NCI-H748 (cell line): ENCODE measurements around the gene POLR2B.
"Not testable (repeated sequence)": the region's sequence is repeated elsewhere in the genome, so short reads cannot be mapped to it uniquely, and the experiment has no call there.

Experiments used
- DNase-seq: peaks from one replicate; lab custom pipeline; 2025; ENCODE audit not compliant: unreplicated experiment; lab: John Stamatoyannopoulos, UW

The POLR2B gene

GRCh38 chr4:56986192-56986591 is 7.5 kb downstream of the POLR2B start:
- no peak for DNase-seq

- no peak for DNase-seq
Observed at GRCh38 chr4:56986952-56987351, 8.3 kb downstream of the POLR2B start.

- no peak for DNase-seq
Observed at GRCh38 chr4:56990109-56990905, 11.6 kb downstream of the POLR2B start.

DNA sequence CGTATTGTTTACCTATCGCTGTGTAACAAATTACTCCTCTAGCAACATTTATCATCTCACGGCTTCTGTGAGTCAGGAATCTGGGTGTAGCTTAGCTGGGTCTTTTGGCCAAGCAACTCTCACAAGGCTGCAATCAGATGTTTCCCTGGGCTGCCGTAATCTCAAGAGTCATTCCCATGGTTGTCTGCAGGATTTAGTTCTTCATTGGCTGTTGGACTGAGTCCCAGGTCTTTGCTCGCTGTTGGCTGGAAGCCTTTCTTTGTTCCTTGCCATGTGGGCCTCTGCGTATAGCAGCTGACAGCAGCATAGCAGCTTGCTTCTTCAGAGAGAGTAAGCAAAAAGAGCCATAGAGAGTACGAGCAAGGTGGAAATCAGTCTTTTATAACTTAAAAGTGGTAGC is 16.8 kb downstream of the POLR2B start:
- DNase-seq: no peak

- no peak for DNase-seq
Observed at GRCh38 chr4:56999751-57000150, 21.1 kb downstream of the POLR2B start.

- DNase-seq: peak; percentile 26
Observed at GRCh38 chr4:57013543-57014120, 34.9 kb downstream of the POLR2B start.

DNA sequence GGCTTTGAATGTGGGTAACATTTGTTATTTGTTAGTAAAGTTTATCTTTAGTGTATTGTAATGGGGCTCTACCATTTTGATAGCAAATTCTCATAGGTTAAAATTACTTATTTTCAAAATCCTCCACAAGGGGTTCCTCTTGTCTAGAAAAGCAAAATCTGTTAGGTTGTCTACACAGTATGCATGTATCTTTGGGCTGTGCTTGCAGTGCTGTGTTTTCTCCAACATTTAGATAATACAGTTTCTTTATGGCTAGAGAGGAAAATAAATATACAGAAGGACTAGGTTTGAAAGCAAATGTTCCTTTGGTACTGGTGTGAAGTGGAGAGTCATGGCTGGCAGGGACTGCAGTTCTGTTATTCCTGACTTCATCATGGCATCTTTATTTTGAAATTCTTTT is 40.3 kb downstream of the POLR2B start:
- DNase-seq: no peak

DNA sequence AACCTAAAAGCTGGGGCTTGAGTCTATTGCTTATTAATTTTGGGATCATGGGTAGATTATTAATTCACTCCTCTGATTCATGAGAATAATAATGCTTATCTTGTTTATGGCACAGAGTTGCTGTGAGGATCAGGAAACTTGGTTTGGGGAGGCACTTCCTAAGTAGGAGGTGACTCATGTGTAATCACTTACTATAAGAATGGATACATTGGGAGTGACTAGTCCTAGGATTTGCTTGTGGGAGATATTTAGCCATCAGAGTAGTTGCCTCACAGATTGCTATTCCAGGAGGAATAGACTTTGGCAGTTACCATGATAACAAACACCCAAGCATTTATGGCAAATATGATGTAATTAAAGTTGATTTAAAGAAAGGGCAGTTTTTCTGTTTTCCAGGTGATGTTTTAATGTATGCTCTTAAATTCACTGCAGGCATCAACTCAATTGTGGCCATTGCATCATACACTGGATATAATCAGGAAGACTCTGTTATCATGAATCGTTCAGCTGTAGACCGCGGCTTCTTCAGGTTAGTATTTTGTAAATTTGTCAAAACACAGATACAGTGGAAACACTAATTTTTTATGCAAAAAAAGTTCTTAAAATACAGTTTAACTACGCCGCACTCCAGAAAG is 41.9 kb downstream of the POLR2B start:
- DNase-seq: no peak

DNA sequence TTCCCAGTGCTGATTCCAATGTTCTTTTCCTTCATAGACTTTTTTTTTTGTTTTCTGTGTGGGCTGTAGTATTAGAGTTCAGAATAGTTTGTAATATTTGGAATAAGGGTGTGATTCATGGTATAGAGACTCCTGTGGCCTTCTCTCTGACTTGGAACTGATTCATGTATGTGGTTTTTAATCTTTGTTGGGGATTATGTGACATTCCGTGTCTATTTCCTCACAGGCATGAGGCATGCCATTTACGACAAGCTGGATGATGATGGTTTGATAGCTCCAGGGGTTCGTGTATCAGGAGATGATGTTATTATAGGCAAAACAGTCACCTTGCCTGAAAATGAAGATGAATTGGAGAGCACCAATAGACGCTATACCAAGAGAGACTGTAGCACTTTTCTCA is 44.4 kb downstream of the POLR2B start:
- no peak for DNase-seq

GRCh38 chr4:57034520-57034919 is 55.8 kb downstream of the POLR2B start:
- DNase-seq: no peak

DNA sequence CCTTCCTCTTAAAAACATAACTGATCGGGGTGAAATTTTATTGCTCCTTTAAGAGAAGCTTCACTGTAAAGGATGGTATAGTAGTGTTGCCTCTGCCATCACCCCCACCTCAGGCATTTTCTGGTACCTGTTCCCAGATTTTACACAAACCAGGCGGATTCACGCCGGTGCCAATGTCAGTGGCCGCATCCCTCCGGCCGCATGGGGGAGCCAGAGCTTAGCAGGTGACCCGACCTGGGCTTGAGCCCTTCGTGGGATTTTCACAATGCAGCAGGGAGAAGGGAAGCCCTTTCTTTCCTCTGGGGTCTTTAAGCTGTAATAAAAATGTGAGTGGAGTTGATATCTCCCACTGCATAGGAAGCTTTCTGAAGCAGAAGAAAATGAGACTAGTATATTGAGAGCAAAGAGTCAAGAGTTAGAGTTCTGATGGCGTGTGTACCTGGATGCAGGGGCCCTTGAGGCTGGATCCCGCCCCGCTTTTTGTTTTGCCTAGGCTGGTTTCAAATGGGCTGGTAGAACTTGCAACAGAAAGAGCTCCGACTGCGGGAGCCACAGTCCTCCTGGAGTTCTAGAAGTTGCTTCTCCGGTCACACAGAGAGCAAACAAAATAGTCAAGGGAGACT is 59.4 kb downstream of the POLR2B start:
- DNase-seq: peak; percentile 59

DNA sequence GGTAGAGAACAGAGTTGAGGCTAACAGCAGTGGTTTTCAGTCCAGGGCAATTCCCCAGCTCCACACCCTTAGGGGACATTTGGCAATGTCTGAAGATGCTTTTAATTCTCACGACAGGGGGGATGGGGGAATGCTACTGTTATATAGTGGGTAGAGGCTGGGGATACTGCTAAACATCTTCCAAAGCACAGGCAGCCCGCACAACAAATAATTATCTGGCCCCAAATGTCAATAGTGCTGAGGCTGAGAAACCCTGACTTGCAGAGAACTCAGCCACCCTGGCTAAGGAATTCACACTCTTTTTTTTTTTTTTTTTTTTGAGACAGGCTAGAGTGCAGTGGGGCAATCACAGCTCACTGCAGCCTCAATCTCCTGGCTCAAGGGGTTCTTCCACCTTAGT is 60.6 kb downstream of the POLR2B start:
- DNase-seq: no peak

GRCh38 chr4:57040510-57040909 is 61.8 kb downstream of the POLR2B start:
- DNase-seq: no peak

DNA sequence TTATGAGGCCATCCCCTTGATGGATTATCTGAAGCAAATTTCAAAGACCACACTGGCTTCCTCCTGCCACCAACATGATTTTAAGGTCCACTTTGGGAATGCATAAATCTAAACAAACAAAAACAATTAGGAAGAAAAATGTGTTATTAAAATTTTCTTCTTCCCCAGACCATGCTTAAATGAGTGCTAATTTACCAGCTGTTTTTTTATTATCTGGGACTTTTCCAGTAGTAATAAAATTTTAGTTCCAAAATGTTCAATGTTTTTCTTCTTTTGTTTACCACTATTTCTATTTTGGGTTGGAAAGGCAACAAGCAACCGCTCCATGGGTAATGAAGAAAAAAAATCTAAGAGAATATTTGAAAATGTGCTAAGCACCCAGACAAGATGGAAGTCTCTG is 62.3 kb downstream of the POLR2B start:
- no peak for DNase-seq

- DNase-seq: no peak
Observed at GRCh38 chr4:57042711-57043169, 64.0 kb downstream of the POLR2B start.

DNA sequence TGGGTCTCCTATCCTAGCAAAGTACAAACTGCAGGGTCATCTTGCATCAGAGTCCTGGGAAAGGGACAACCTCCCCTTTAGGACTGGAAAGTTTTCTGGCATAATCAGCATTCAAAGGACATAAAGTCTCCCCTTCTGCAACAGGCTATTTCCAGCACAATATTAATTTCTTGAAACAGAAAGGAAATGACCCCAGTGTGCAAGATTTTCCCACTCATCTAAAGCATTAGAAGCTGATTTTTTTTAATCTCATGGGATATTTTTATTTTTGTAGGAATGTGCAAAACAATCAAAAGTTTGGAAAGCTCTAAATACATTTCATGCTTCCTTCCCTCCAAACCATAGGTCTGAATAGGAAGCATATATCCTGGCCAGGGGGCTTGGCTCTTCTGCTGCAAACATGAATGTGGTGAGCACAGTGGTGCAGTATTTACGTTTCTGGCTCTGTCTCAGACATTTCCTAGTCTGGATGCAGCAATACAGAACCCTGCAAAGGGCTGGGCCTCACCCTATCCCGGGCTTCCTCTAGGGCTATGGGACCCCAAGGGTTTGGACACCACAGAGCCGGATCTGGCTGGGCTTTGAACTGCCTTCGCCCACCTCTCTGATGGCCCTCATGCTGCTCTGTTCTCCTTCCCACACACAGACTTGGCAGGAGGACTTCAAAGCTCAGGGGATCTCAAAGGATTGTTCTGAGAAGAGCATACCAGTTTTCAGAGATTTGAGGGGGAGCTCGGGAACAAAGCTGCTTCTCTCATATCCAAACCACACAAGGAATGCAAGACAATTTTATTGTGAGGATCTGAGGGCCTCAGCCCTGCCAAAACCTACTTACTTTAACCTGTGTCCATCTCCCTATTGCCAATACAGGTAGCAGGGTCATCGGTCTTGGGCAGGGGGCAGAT is 64.9 kb downstream of the POLR2B start:
- no peak for DNase-seq

DNA sequence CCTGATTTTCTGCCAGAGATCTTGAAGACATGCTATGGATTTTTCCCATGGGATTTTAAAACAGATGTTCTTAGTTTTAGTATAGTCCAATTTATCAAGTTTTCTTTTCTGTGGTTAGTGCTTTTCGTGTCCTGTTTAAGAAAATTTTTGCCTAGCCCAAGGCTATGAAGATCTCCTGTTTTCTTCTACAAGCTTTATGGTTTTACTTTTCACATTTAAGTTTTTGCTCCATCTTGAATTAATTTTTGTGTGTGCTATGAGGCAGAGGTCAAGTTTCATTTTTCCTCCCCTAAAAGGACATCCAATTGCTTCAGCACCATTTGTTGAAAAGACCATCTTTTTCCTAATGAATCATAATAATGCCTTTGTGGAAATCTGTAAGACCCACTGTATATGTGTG is 65.6 kb downstream of the POLR2B start:
- DNase-seq: no peak

DNA sequence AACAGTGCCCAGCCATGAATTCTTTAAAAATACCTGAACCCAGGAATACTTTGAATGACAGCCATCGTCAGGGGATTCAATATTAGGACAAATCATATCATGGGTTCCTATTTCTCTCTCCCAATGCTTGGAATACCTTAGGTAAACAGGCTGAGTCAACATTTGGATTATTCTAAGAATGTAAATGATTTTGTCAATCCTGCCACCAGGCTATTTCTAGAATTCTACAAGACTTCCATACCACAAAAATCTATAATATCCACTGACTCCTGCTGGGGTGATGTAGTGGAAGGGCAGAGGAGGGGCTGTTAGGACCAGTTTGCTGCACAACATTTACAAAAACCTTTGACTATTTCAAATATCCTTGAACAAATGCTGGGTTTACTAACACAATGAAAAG is 66.3 kb downstream of the POLR2B start:
- DNase-seq: no peak

GRCh38 chr4:57047046-57047445 is 68.3 kb downstream of the POLR2B start:
- DNase-seq: not testable (repeated sequence)

- DNase-seq: no peak
Observed at GRCh38 chr4:57048590-57049304, 70.1 kb downstream of the POLR2B start.
